PC-3 (cell line): Measurements from ENCODE around the gene PLEKHA5. TPM values are rescaled to one million over a fixed set of nuclear protein-coding genes. Genes with fewer than 3 reads are reported as not detected.
A peak's percentile ranks its signal among the peaks of the same experiment; 100 is the strongest.

Experiments
- ATAC-seq: fragments of 200-7000 bp; cut with Tn5 transposase; 2 replicates; pipeline ENCODE4 v1.9.1; 2020; ENCODE audit warnings: mild to moderate bottlenecking, moderate library complexity
- BruUV-seq: library from RNA; stranded (reverse); fragments of 400-500 nt; replicated peaks from 2 replicates; lab custom pipeline; 2021; lab: Mats Ljungman, UMichigan
- CTCF ChIA-PET: fragments of 300-600 bp; sonication (Branson Sonifier 250); formaldehyde crosslinking; loops from one replicate; lab custom pipeline; 2022; ENCODE audit warnings: antibody characterized with exemption; lab: Charles Lee
- POLR2A ChIA-PET: fragments of 300-600 bp; sonication (Branson Sonifier 250); formaldehyde crosslinking; loops from one replicate; lab custom pipeline; 2022; ENCODE audit warnings: antibody characterized with exemption; ENCODE audit not compliant: unreplicated experiment; lab: Charles Lee
- DNase-seq: peaks from one replicate; pipeline ENCODE4 v3.0.0-alpha.2; 2015
- H2AFZ ChIP-seq: fragments of 300-600 bp; sonication (generic); 2 replicates; pipeline ENCODE4 v1.6.0; 2016; ENCODE audit warnings: antibody characterized with exemption, low read length
- H3F3A ChIP-seq: fragments of 300-600 bp; sonication (generic); one replicate; pipeline ENCODE4 v1.6.0; 2017; ENCODE audit warnings: antibody characterized with exemption, low read length, control low read depth, mild to moderate bottlenecking; ENCODE audit not compliant: unreplicated experiment
- H3K27ac ChIP-seq: fragments of 300-600 bp; sonication (generic); 2 replicates; pipeline ENCODE4 v1.5.1; 2016; ENCODE audit warnings: mild to moderate bottlenecking, low read length
- H3K27me3 ChIP-seq: fragments of 300-600 bp; sonication (generic); 2 replicates; pipeline ENCODE4 v1.6.1; 2016; ENCODE audit warnings: low read length, mixed read lengths
- H3K36me3 ChIP-seq: fragments of 300-600 bp; sonication (generic); 2 replicates; pipeline ENCODE4 v1.6.1; 2016; ENCODE audit warnings: low read depth, mixed run types, low read length, mixed read lengths
- H3K4me1 ChIP-seq: fragments of 300-600 bp; sonication (generic); 2 replicates; pipeline ENCODE4 v1.5.1; 2016; ENCODE audit warnings: low read length; ENCODE audit not compliant: insufficient read depth
- H3K4me2 ChIP-seq: fragments of 300-600 bp; sonication (generic); 2 replicates; pipeline ENCODE4 v1.6.0; 2016; ENCODE audit warnings: low read length
- H3K4me3 ChIP-seq: fragments of 300-600 bp; sonication (generic); 2 replicates; pipeline ENCODE4 v1.5.1; 2016; ENCODE audit warnings: mild to moderate bottlenecking, low read length, mixed read lengths
- H3K79me2 ChIP-seq: fragments of 300-600 bp; sonication (generic); 2 replicates; pipeline ENCODE4 v1.6.1; 2017; ENCODE audit warnings: low read length, mixed read lengths
- H3K9ac ChIP-seq: fragments of 300-600 bp; sonication (generic); 2 replicates; pipeline ENCODE4 v1.6.0; 2016; ENCODE audit warnings: mild to moderate bottlenecking, low read length
- H3K9me2 ChIP-seq: fragments of 300-600 bp; sonication (generic); replicated peaks from 2 replicates; pipeline ENCODE4 v1.6.1; 2016; ENCODE audit warnings: mixed run types, low read length, mixed read lengths
- H3K9me3 ChIP-seq: fragments of 300-600 bp; sonication (generic); 2 replicates; pipeline ENCODE4 v1.6.1; 2016; ENCODE audit warnings: low read length, mixed read lengths
- H4K20me1 ChIP-seq: fragments of 300-600 bp; sonication (generic); 2 replicates; pipeline ENCODE4 v1.6.1; 2016; ENCODE audit warnings: low read length, mixed read lengths
- EZH2 ChIP-seq: fragments of 300-600 bp; sonication (generic); IDR thresholded peaks from one replicate; pipeline ENCODE4 v1.6.1; 2017; ENCODE audit warnings: antibody characterized with exemption, mild to moderate bottlenecking, low read length; ENCODE audit not compliant: unreplicated experiment
- EZH2phosphoT487 ChIP-seq: fragments of 300-600 bp; sonication (generic); IDR thresholded peaks from 2 replicates; pipeline ENCODE4 v1.6.1; 2018; ENCODE audit warnings: mild to moderate bottlenecking, antibody characterized with exemption, low read length, borderline replicate concordance
- intact Hi-C: fragments of 100-400 bp; cut with micrococcal nuclease; formaldehyde crosslinking; loops from 2 replicates; pipeline ENCODE4 v1.9.0; 2023
- total RNA-seq: library from RNA; depleted of rRNA; stranded (reverse); fragments of >200 nt; gene quantifications from 2 replicates; pipeline ENCODE4 v1.2.3, GENCODE V29; 2014
- TF ChIP-seq, protein P1 (sequence below): fragments of 300-600 bp; sonication (generic); conservative IDR thresholded peaks from 2 replicates; pipeline ENCODE4 v1.5.1; 2017; ENCODE audit warnings: antibody characterized with exemption, low read depth, mild to moderate bottlenecking, low read length

Gene PLEKHA5
- total RNA-seq, 1 experiment from 2014 or later: 16.7 TPM

DNA sequence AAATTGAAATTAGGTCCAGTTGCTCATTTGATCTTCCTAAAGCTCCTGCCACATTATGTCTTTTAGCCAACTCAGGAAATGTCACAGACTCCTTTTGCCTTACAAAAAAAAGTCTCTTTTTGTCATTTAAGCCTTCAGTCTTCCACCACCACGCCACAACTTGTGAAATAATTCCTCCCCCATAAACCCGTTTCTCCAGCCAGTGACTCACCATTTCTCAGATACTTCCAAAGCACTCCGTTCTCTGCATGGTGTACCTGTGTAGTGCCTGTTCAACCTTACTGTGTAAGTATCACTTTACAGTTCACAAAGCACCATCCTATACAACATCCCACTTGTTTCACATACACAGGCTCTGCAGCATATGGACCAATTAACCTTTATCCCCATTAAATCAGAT lies 170.2 kb downstream of the PLEKHA5 start:
- H3K79me2 ChIP-seq: no peaks in the 10 kb centered on the region
- peak overlapping the region; percentile 54 for H3K27ac ChIP-seq
- intact Hi-C loops: no loop called here
- ATAC-seq: peak; percentile 88
- H3K36me3 ChIP-seq: no peaks in the 10 kb centered on the region
- H3F3A ChIP-seq: no peaks in the 10 kb centered on the region
- CTCF ChIA-PET: no interaction called here
- peak overlapping the region; percentile 60 for H3K4me2 ChIP-seq
- H4K20me1 ChIP-seq: no peaks in the 10 kb centered on the region
- H2AFZ ChIP-seq: no peak overlapping the region
- H3K9me2 ChIP-seq: no peaks in the 10 kb centered on the region
- no peaks in the 10 kb centered on the region for H3K27me3 ChIP-seq
- no peak overlapping the region for H3K9ac ChIP-seq
- BruUV-seq: no TSS peak
- TF ChIP-seq, protein P1, sequence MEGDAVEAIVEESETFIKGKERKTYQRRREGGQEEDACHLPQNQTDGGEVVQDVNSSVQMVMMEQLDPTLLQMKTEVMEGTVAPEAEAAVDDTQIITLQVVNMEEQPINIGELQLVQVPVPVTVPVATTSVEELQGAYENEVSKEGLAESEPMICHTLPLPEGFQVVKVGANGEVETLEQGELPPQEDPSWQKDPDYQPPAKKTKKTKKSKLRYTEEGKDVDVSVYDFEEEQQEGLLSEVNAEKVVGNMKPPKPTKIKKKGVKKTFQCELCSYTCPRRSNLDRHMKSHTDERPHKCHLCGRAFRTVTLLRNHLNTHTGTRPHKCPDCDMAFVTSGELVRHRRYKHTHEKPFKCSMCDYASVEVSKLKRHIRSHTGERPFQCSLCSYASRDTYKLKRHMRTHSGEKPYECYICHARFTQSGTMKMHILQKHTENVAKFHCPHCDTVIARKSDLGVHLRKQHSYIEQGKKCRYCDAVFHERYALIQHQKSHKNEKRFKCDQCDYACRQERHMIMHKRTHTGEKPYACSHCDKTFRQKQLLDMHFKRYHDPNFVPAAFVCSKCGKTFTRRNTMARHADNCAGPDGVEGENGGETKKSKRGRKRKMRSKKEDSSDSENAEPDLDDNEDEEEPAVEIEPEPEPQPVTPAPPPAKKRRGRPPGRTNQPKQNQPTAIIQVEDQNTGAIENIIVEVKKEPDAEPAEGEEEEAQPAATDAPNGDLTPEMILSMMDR: no peak
- TF ChIP-seq EZH2 (no peak), EZH2phosphoT487 (no peak)
- H3K9me3 ChIP-seq: no peaks in the 10 kb centered on the region
- no peak overlapping the region for H3K4me3 ChIP-seq
- POLR2A ChIA-PET: no interaction called here
- DNase-seq: peak; percentile 88
- H3K4me1 ChIP-seq: peaks cover 12% of the 10 kb centered on the region

DNA sequence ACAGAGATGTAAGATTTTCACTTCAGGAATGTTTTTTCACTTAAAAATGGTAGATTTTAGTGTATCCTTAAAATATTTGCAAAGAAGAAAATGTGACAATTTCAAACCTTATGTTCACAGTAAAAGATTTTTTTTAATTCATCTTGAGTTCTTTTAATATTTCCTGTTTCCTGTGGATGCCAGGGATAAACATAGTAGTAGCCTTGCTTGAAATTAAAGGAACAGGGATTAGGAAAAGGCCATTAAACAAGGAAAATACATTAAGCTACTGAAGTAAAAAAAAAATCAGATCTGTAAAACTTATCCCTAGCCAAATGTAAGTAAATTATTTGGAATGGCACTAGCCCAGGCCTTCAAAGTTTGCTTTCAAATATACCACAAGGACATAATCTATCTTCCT lies 171.7 kb downstream of the PLEKHA5 start:
- H3F3A ChIP-seq: no peaks in the 10 kb centered on the region
- no peak overlapping the region for H3K4me3 ChIP-seq
- H3K4me1 ChIP-seq: peaks cover 12% of the 10 kb centered on the region
- no peaks in the 10 kb centered on the region for H3K36me3 ChIP-seq
- H3K9ac ChIP-seq: no peak overlapping the region
- H2AFZ ChIP-seq: no peak overlapping the region
- H3K9me2 ChIP-seq: no peaks in the 10 kb centered on the region
- H3K4me2 ChIP-seq: no peak overlapping the region
- no TSS peak for BruUV-seq
- ATAC-seq: no peak
- ChIA-PET POLR2A (no interaction called here), CTCF (no interaction called here)
- H3K9me3 ChIP-seq: no peaks in the 10 kb centered on the region
- intact Hi-C loops: no loop called here
- no peaks in the 10 kb centered on the region for H4K20me1 ChIP-seq
- H3K79me2 ChIP-seq: no peaks in the 10 kb centered on the region
- TF ChIP-seq EZH2phosphoT487 (no peak), EZH2 (no peak)
- TF ChIP-seq, protein P1: no peak
- H3K27me3 ChIP-seq: no peaks in the 10 kb centered on the region
- no peak for DNase-seq
- no peak overlapping the region for H3K27ac ChIP-seq

DNA sequence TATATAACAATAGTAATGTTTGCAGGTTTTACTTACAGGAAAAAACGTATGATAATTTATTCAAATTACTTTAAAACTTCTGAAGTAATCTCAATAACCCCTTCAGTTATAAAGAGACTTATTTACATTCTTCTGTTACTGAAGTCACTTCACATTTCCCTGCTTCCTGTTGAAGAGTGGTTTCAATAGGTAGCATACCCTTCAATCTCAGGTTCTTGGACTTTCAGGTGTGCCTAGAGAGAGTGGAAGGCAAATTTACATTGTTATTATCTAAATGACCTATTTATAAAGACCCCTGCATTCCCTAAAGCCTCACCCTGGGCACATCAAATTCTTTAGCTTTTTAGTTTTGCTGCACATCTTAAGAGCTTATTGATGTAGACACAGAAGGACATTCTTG lies 172.2 kb downstream of the PLEKHA5 start:
- Histone ChIP-seq H3F3A (no peaks in the 10 kb centered on the region), H3K79me2 (no peaks in the 10 kb centered on the region), H3K9ac (no peak overlapping the region), H2AFZ (no peak overlapping the region), H3K4me1 (peaks cover 12% of the 10 kb centered on the region), H3K27me3 (no peaks in the 10 kb centered on the region), H3K9me2 (no peaks in the 10 kb centered on the region), H4K20me1 (no peaks in the 10 kb centered on the region), H3K27ac (no peak overlapping the region), H3K36me3 (no peaks in the 10 kb centered on the region), H3K9me3 (no peaks in the 10 kb centered on the region), H3K4me2 (no peak overlapping the region), H3K4me3 (no peak overlapping the region)
- no peak for DNase-seq
- TF ChIP-seq, protein P1: no peak
- TF ChIP-seq EZH2phosphoT487 (no peak), EZH2 (no peak)
- intact Hi-C loops: no loop called here
- ATAC-seq: no peak
- BruUV-seq: no TSS peak
- ChIA-PET POLR2A (no interaction called here), CTCF (no interaction called here)
